DMS 273 treated with DMSO at 0.1 percent for 48 hours (cell line): ENCODE measurements around the gene PRLR.
A peak's percentile ranks its signal among the peaks of the same experiment; 100 is the strongest.

Source experiments
- DNase-seq: peaks from one replicate; lab custom pipeline; 2025; lab: John Stamatoyannopoulos, UW

The PRLR gene

GRCh38 chr5:35233601-35234000, 3.3 kb upstream of the PRLR start:
- DNase-seq = no peak

- no peak for DNase-seq
Observed at GRCh38 chr5:35233121-35233520, 2.8 kb upstream of the PRLR start.

- DNase-seq = no peak
Observed at GRCh38 chr5:35232124-35232523, 1.8 kb upstream of the PRLR start.

GRCh38 chr5:35229076-35230037, 930 bp downstream of the PRLR start:
- no peak for DNase-seq

- DNase-seq = no peak
Observed at GRCh38 chr5:35228310-35228709, 2.0 kb downstream of the PRLR start.

- no peak for DNase-seq
Observed at GRCh38 chr5:35227720-35228119, 2.6 kb downstream of the PRLR start.

- DNase-seq = no peak
Observed at GRCh38 chr5:35223787-35224395, 6.4 kb downstream of the PRLR start.

- DNase-seq = no peak
Observed at GRCh38 chr5:35220967-35221366, 9.3 kb downstream of the PRLR start.

GRCh38 chr5:35218981-35219380, 11.3 kb downstream of the PRLR start:
- DNase-seq = no peak

- no peak for DNase-seq
Observed at GRCh38 chr5:35214051-35214450, 16.2 kb downstream of the PRLR start.

GRCh38 chr5:35213608-35214007, 16.7 kb downstream of the PRLR start:
- no peak for DNase-seq

- DNase-seq = no peak
Observed at GRCh38 chr5:35212122-35212982, 17.9 kb downstream of the PRLR start.

GRCh38 chr5:35209862-35210261, 20.4 kb downstream of the PRLR start:
- DNase-seq = no peak

- DNase-seq = no peak
Observed at GRCh38 chr5:35205606-35206005, 24.7 kb downstream of the PRLR start.

GRCh38 chr5:35205186-35205585, 25.1 kb downstream of the PRLR start:
- no peak for DNase-seq

GRCh38 chr5:35203403-35203802, 26.9 kb downstream of the PRLR start:
- DNase-seq = no peak

GRCh38 chr5:35202319-35203111, 27.8 kb downstream of the PRLR start:
- peak; percentile 21 for DNase-seq

GRCh38 chr5:35201291-35201690, 29.0 kb downstream of the PRLR start:
- no peak for DNase-seq

- DNase-seq = no peak
Observed at GRCh38 chr5:35199886-35200285, 30.4 kb downstream of the PRLR start.

GRCh38 chr5:35198686-35199085, 31.6 kb downstream of the PRLR start:
- no peak for DNase-seq

- DNase-seq = no peak
Observed at GRCh38 chr5:35198075-35198474, 32.2 kb downstream of the PRLR start.

- no peak for DNase-seq
Observed at GRCh38 chr5:35197351-35197750, 32.9 kb downstream of the PRLR start.
